GM23338 (cell line): Measurements from ENCODE around the gene DDRGK1.

Source experiments
- CREB1 ChIP-seq: fragments of 250-450 bp; sonication (Bioruptor Pico); IDR thresholded peaks from 2 replicates; pipeline ENCODE4 v1.5.0; 2020; ENCODE audit warnings: low read depth, mild to moderate bottlenecking, moderate library complexity
- CTCF ChIP-seq, 2 experiments: fragments of 200-600 bp in 1 of 2; sonication (generic) in 1 of 2; conservative IDR thresholded peaks; 2 replicates each; pipeline versions ENCODE4 v1.5.1 to v1.6.1; 2016 to 2017; ENCODE audit warnings: antibody characterized with exemption in 2 of 2, low read depth in 2 of 2, mild to moderate bottlenecking in 2 of 2, moderate library complexity in 1 of 2
- EZH2 ChIP-seq: fragments of 200-600 bp; sonication (generic); IDR thresholded peaks from one replicate; pipeline ENCODE4 v1.8.0; 2017; ENCODE audit warnings: antibody characterized with exemption, mild to moderate bottlenecking, low read depth; ENCODE audit not compliant: unreplicated experiment
- EZH2phosphoT487 ChIP-seq: fragments of 200-600 bp; sonication (generic); IDR thresholded peaks from one replicate; pipeline ENCODE4 v1.8.1; 2018; ENCODE audit warnings: antibody characterized with exemption; ENCODE audit not compliant: unreplicated experiment
- JUNB ChIP-seq: IDR thresholded peaks from one replicate; pipeline ENCODE4 v1.6.1; 2016; ENCODE audit warnings: antibody characterized with exemption; ENCODE audit not compliant: unreplicated experiment
- POLR2AphosphoS5 ChIP-seq: IDR thresholded peaks from 2 replicates; pipeline ENCODE4 v1.6.1; 2016; ENCODE audit warnings: antibody characterized with exemption, low read depth
- TF ChIP-seq, protein P1 (sequence below): IDR thresholded peaks from one replicate; pipeline ENCODE4 v1.6.1; 2018; ENCODE audit warnings: antibody characterized with exemption; ENCODE audit not compliant: unreplicated experiment

DNA sequence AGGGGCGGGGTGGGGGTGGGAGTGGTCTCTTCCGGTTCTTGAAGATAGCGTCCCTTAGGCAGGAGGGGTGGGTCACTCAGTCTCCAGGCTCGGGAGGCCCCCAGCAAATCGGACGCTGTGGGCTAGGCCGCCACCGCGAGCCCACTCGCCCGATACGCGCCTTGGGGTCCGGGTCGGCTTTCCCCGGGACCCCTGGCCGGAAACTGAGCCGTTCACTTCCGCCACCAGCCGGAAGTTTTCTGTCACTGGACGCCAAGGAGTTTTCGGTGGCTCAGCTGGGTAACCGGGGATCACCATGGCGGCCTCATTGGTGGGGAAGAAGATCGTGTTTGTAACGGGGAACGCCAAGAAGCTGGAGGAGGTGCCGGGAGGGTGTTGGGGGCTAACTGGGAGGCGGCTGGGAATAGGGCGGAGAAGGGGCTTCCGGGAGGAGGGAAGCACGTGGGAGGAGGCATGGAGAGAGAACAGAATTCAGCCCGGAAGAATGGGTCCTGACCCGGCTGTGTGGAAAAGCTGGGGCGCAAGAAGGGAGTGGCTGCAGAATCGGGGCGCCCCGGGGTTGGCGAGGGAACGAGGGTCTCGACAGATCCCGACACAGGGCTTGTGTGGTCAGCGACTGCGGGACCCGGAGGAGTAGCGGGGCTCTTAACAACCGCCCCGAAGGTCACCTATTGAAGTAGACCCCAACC is 4.9 kb upstream of the DDRGK1 start, which contains the start of gene ITPA:
- no peak for TF ChIP-seq CTCF (conservative IDR thresholded peaks at IDR 0.05; ENCODE audit: low read depth in 2 of 2)
- TF ChIP-seq EZH2: no peak
- no peak for TF ChIP-seq JUNB
- TF ChIP-seq, protein P1, sequence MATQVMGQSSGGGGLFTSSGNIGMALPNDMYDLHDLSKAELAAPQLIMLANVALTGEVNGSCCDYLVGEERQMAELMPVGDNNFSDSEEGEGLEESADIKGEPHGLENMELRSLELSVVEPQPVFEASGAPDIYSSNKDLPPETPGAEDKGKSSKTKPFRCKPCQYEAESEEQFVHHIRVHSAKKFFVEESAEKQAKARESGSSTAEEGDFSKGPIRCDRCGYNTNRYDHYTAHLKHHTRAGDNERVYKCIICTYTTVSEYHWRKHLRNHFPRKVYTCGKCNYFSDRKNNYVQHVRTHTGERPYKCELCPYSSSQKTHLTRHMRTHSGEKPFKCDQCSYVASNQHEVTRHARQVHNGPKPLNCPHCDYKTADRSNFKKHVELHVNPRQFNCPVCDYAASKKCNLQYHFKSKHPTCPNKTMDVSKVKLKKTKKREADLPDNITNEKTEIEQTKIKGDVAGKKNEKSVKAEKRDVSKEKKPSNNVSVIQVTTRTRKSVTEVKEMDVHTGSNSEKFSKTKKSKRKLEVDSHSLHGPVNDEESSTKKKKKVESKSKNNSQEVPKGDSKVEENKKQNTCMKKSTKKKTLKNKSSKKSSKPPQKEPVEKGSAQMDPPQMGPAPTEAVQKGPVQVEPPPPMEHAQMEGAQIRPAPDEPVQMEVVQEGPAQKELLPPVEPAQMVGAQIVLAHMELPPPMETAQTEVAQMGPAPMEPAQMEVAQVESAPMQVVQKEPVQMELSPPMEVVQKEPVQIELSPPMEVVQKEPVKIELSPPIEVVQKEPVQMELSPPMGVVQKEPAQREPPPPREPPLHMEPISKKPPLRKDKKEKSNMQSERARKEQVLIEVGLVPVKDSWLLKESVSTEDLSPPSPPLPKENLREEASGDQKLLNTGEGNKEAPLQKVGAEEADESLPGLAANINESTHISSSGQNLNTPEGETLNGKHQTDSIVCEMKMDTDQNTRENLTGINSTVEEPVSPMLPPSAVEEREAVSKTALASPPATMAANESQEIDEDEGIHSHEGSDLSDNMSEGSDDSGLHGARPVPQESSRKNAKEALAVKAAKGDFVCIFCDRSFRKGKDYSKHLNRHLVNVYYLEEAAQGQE: no peak
- TF ChIP-seq EZH2phosphoT487: no peak
- peak; percentile 83 for TF ChIP-seq POLR2AphosphoS5
- TF ChIP-seq CREB1 (CRISPR knock-in tag): no peak
